ENCODE data around the gene C10orf105. TPM values are rescaled to one million over a fixed set of nuclear protein-coding genes. Genes with fewer than 3 reads are reported as not detected.

Gene C10orf105
- polyA plus RNA-seq, 1 donor (not counting 4 experiments of a cell fraction or from before 2014, with no cell fraction given) = not detected

GRCh38 chr10:71690094-71690720, 29.4 kb downstream of the C10orf105 start:
- FAIRE-seq (no peak), DNase-seq (ENCODE audit: low read depth, low spot score) (no peak)
- Histone ChIP-seq H3K4me1 (ENCODE audit: control insufficient read depth, extremely low read depth, insufficient read depth, low read length) (no peaks in the 10 kb centered on the region), H3K79me2 (ENCODE audit: control insufficient read depth, insufficient read depth, low read length) (no peaks in the 10 kb centered on the region), H3K27ac (ENCODE audit: control insufficient read depth, insufficient read depth, low read length) (no peak overlapping the region), H2AFZ (ENCODE audit: control insufficient read depth, low read length) (no peak overlapping the region), H3K9ac (ENCODE audit: control insufficient read depth, extremely low read depth, insufficient read depth, low read length) (no peak overlapping the region), H3K9me3 (ENCODE audit: control insufficient read depth, low read depth, low read length) (no peaks in the 10 kb centered on the region), H3K4me3 (ENCODE audit: control insufficient read depth in 2 of 3, extremely low read depth in 1 of 3, insufficient read depth in 2 of 3, low read depth in 1 of 3, low read length in 3 of 3) (no peak overlapping the region), H4K20me1 (ENCODE audit: control insufficient read depth, extremely low read depth, insufficient read depth, low read length) (peaks cover 2% of the 10 kb centered on the region), H3K9me1 (ENCODE audit: control insufficient read depth, extremely low read depth, insufficient read depth, low read length) (no peaks in the 10 kb centered on the region), H3K4me2 (ENCODE audit: control insufficient read depth, extremely low read depth, insufficient read depth, low read depth, low read length) (no peak overlapping the region), H3K36me3 (ENCODE audit: control insufficient read depth in 2 of 2, extremely low read depth in 1 of 2, insufficient read depth in 2 of 2, low read length in 2 of 2) (no peaks in the 10 kb centered on the region), H3K27me3 (ENCODE audit: control insufficient read depth, extremely low read depth, insufficient read depth, low read length) (peaks cover 17% of the 10 kb centered on the region)
- TF ChIP-seq EZH2 (IDR thresholded peaks at IDR 0.05; ENCODE audit: low read length) = no peak
- TF ChIP-seq CTCF (optimal IDR thresholded peaks at IDR 0.05 in 1 of 3, IDR thresholded peaks at IDR 0.05 in 1 of 3, conservative IDR thresholded peaks at IDR 0.05 in 1 of 3; ENCODE audit: extremely low read depth in 1 of 3, insufficient read depth in 2 of 3, low read length in 3 of 3) = no peak
- dilution Hi-C loops (cut with MboI; ENCODE audit: extremely low pct_ligation_motif_present, low sequenced_read_pairs) = no loop called here

GRCh38 chr10:71688256-71688655, 31.3 kb downstream of the C10orf105 start:
- peaks cover 2% of the 10 kb centered on the region for H4K20me1 ChIP-seq (ENCODE audit: control insufficient read depth, extremely low read depth, insufficient read depth, low read length)
- H3K36me3 ChIP-seq (ENCODE audit: control insufficient read depth in 2 of 2, extremely low read depth in 1 of 2, insufficient read depth in 2 of 2, low read length in 2 of 2) = no peaks in the 10 kb centered on the region
- no peak overlapping the region for H3K9ac ChIP-seq (ENCODE audit: control insufficient read depth, extremely low read depth, insufficient read depth, low read length)
- no peaks in the 10 kb centered on the region for H3K9me1 ChIP-seq (ENCODE audit: control insufficient read depth, extremely low read depth, insufficient read depth, low read length)
- H3K27ac ChIP-seq (ENCODE audit: control insufficient read depth, insufficient read depth, low read length) = no peak overlapping the region
- H3K4me1 ChIP-seq (ENCODE audit: control insufficient read depth, extremely low read depth, insufficient read depth, low read length) = no peaks in the 10 kb centered on the region
- H3K9me3 ChIP-seq (ENCODE audit: control insufficient read depth, low read depth, low read length) = no peaks in the 10 kb centered on the region
- H3K4me3 ChIP-seq (ENCODE audit: control insufficient read depth in 2 of 3, extremely low read depth in 1 of 3, insufficient read depth in 2 of 3, low read depth in 1 of 3, low read length in 3 of 3) = no peak overlapping the region
- FAIRE-seq (no peak), DNase-seq (ENCODE audit: low read depth, low spot score) (no peak)
- dilution Hi-C loops (cut with MboI; ENCODE audit: extremely low pct_ligation_motif_present, low sequenced_read_pairs) = no loop called here
- H3K79me2 ChIP-seq (ENCODE audit: control insufficient read depth, insufficient read depth, low read length) = no peaks in the 10 kb centered on the region
- TF ChIP-seq EZH2 (IDR thresholded peaks at IDR 0.05; ENCODE audit: low read length) = no peak
- no peak for TF ChIP-seq CTCF (optimal IDR thresholded peaks at IDR 0.05 in 1 of 3, IDR thresholded peaks at IDR 0.05 in 1 of 3, conservative IDR thresholded peaks at IDR 0.05 in 1 of 3; ENCODE audit: extremely low read depth in 1 of 3, insufficient read depth in 2 of 3, low read length in 3 of 3)
- H2AFZ ChIP-seq (ENCODE audit: control insufficient read depth, low read length) = no peak overlapping the region
- peaks cover 22% of the 10 kb centered on the region for H3K27me3 ChIP-seq (ENCODE audit: control insufficient read depth, extremely low read depth, insufficient read depth, low read length)
- no peak overlapping the region for H3K4me2 ChIP-seq (ENCODE audit: control insufficient read depth, extremely low read depth, insufficient read depth, low read depth, low read length)

Measured in keratinocyte (primary cell).